Stimulated activated naive CD4-positive, alpha-beta T cell (primary cell): ENCODE measurements around the gene COQ6.
"Not testable (repeated sequence)": the region's sequence is repeated elsewhere in the genome, so short reads cannot be mapped to it uniquely, and the experiment has no call there.

ENCODE experiments used
- DNase-seq, 6 experiments: peaks; one replicate each; lab custom pipeline; 2025; lab: John Stamatoyannopoulos, UW

The COQ6 gene

DNA sequence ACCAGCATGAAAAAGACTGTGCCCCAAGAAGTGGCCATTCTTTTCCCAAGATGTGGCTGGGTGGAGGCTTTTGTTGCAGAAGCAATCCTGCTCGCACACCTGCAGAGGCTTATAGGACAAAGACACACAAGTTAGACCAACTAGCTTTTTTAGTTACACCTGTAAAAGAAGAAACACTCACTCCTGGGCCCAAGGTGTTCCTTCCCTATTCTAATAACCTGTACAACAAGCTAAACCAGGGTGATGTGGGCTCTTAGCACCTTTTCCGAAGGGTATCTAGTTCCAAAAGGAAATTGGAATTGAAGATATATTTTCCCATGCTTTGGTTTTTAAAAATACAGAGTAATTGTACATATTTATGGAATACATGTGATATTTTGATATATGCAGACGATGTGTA is 38.0 kb downstream of the COQ6 start:
- DNase-seq, result no peak

DNA sequence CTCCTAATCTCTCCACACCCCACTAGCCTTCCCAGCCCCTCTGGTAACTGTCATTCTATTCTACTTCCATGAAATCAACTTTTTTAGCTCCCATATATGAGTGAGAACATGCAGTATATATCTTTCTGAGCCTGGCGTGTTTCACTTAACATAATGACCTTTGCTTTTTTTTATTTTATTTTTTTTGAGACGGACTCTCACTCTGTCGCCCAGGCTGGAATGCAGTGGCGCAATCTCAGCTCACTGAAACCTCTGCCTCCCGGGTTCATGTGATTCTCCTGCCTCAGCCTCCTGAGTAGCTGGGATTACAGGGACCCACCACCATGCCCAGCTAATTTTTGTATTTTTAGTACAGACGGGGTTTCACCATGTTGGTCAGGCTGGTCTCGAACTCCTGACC is 38.6 kb downstream of the COQ6 start:
- DNase-seq, result not testable (repeated sequence)

DNA sequence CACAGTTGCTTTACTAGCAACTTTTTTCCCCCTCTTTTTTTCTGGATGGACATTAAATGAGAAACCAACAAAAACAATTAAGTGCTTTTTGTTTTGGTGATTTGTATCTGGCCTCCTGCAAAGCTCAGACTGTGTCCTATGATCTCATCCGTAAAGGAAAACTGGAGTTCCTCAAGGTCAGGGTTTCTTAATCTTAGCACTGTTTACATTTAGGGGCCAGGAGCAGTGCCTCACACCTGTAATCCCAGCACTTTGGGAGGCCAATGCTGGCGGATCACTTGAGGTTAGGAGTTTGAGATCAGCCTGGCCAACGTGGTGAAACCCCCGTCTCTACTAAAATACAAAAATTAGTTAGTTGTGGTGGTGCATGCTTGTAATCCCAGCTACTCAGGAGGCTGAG is 41.0 kb downstream of the COQ6 start:
- DNase-seq, result no peak

DNA sequence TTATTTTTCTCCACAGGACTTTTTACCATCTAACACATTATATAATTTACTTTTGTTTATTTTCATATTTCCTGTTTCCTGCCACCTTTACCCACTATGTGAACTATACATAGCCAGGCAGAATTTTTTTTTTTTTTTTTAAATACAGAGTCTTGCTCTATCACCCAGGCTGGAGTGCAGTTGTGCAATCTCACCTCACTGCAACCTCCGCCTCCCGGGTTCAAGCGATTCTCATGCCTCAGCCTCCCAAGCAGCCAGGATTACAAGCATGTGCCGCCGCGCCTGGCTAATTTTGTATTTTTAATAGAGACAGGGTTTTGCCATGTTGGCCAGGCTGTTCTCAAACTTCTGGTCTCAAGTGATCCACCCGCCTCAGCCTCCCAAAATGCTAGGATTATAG is 44.8 kb downstream of the COQ6 start:
- DNase-seq, result not testable (repeated sequence)

DNA sequence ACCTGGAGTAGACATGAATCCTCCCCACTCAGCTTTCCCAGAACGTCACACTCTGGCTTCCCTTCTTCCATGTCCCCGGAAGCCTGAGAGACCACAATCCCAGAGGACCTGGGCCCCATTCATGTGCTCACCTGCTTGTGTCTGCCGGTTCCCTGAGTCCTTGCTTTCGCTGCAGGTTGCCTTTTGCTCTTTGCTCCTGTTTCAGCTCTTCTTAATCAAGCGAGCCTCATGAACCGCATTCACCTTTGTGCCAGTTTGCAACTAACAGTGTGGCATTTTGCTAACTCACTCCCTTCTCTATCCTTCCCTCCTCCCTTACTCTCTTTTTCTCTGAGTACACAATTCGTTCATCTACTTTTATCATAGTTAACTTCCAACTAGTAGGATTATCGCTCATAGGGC is 45.9 kb downstream of the COQ6 start:
- no peak for DNase-seq

DNA sequence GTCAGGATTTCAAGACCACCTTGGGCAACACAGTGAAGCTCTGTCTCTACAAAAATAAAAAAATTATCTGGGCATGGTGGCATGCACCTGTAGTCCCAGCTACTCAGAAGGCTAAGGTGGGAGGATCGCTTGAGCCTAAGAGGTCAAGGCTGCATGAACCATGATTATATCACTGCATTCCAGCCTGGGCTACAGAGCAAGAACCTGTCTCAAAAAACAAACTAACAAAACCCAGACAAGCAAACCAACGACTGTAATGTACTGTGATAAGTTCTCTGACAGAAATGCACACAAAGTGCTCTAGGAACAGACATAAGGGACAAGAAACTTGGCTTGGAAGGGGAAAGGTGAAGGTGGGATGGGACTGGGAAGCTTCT is 46.6 kb downstream of the COQ6 start:
- no peak for DNase-seq

DNA sequence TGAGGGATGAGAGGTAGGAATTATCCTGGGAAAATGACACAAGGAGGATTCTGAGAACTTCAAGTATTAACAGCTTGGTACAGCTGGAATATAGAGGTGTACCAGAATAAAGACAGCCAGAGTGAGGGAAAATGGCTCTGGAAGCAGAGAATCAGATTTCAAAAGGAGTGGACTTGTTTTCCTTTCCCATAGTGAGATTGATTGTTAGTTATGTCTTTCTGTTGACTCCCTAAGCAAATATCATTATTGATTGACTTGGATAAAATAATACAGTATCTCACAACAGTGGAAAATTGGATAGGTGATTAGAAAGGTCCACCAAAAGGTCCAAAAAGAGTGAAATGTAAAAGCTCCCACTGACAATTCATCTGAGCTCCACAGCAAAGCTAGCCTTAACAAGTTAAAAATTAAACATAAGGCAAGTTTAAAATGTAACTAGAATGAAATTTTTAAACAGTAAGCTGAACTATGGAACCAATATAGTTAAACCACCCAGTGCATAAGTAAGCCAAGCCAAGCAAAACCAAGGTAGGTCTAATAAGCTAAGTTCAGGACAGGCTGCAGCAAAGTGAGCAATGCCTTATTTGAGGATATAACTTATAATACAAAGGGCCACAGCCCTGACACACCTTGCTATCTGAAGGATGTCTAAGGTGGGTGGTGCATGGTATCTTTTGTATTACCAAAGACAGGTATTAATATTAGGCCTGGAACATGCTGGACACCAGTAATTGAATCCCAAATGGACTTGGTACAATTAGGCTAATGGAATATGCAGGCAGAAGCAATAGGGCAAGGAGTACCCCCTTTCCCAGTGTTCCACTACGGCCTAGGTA is 47.2 kb downstream of the COQ6 start:
- DNase-seq, result no peak

DNA sequence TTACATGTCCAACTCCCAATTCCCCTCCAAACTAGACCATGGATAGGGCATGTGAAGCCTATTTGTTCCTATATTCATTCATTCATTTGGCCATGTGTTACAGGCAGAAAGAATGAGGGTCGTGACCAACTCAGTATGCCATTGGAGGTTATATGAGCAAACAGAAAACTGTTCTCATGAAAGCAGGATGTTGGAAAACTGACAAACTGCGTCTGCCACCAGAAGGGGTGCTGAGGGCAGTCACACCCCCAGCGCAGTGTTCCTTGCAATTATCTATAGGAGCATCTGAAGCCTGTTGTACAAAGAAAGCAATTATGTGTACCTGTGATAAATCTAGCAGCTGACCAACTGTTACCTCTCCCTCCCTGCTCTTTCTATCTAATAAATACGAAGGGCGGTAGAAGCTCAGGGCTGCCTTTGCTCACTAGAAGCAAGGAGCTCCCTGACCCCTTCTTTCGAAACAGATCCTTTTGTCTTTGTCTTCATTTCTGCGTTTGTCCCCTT is 47.9 kb downstream of the COQ6 start:
- DNase-seq, result no peak

DNA sequence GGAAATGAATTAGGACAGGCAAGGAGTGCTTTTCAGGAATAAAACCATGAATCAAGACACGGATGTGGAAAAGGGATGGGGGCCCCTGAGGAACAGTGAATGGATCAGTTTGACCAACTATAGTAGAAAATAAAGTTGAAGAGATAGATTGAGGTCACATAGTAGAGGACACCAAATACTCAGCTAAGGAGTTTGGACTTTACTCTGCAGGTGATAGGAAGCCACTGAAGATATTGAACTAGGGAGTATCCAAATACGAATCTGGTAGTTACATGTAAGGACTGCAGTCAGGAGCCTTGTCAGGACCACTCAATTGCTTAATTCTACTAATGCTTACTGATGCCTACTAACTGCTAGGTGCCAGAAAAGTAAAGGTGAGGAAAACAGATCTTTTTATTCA is 48.6 kb downstream of the COQ6 start:
- DNase-seq, result no peak

DNA sequence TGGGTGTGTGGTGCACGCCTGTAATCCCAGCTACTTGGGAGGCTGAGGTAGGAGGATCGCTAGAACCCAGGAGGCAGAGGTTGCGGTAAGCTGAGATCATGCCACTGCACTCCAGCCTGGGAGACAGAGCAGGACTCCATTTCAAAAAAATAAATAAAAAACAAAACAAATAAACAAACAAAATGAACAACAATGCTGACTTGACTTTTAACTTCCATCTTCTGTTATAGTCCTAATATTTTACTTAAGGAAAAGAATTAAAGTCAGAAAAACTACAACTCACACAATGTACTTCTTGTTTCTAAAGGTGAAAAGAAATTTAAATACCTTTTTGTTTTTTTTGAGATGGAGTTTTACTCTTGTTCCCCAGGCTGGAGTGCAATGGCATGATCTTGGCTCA is 55.6 kb downstream of the COQ6 start:
- not testable (repeated sequence) for DNase-seq

DNA sequence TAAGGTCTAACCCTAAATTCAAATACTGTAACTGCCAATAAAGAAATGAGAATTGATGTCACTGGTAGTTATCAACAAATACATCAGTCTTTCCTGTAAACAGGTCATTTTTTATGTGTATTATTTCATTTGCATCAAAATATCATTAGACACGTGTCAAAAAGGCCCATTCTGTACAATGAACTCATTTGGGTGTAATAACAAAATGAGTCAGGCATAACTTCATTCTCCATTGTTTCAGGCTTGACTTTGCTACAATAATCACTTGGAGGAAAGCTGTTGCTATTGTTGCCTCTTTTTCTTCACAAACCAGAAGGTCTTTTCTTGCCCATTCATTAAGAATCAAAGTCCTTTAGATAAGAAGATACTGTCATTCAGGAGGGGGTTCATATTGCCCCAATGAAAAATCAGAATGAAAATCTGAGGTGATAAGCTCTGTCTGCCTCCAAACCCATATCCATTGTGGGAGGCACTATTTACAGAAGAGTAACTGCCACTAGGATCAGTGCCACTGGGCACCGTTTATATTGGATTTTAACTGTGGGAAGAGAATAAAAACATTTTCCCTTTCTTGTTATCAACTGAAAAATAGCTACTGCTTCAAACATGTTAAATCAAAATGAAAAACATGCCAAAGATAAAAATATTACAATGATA is 58.9 kb downstream of the COQ6 start:
- no peak for DNase-seq
